Panc1 (cell line): Measurements from ENCODE around the gene CAPRIN2. TPM values are rescaled to one million over a fixed set of nuclear protein-coding genes. Genes with fewer than 3 reads are reported as not detected.

Experiments used
- ATAC-seq: fragments of 200-7000 bp; cut with Tn5 transposase; 2 replicates; pipeline ENCODE4 v1.9.1; 2020; ENCODE audit warnings: mild to moderate bottlenecking, moderate library complexity
- BruUV-seq: library from RNA; stranded (reverse); fragments of 400-500 nt; replicated peaks from 2 replicates; lab custom pipeline; 2021; lab: Mats Ljungman, UMichigan
- CTCF ChIA-PET: fragments of 300-600 bp; sonication (Branson Sonifier 250); formaldehyde crosslinking; loops from one replicate; lab custom pipeline; 2022; ENCODE audit warnings: antibody characterized with exemption; lab: Charles Lee
- POLR2A ChIA-PET: fragments of 300-600 bp; sonication (Branson Sonifier 250); formaldehyde crosslinking; loops from one replicate; lab custom pipeline; 2022; ENCODE audit warnings: antibody characterized with exemption; lab: Charles Lee
- DNase-seq: peaks from one replicate; pipeline ENCODE4 v3.0.0-alpha.2; 2010; ENCODE audit warnings: low read depth, low spot score
- H3K27ac ChIP-seq: 2 replicates; pipeline ENCODE4 v1.5.1; 2011; ENCODE audit warnings: mild to moderate bottlenecking, low read length, inconsistent platforms
- H3K27me3 ChIP-seq: fragments of 200-500 bp; sonication (Bioruptor generic); 2 replicates; pipeline ENCODE4 v1.6.0; 2014; ENCODE audit warnings: low read length, inconsistent platforms; ENCODE audit not compliant: control insufficient read depth, insufficient read depth
- H3K36me3 ChIP-seq: fragments of 200-500 bp; sonication (Bioruptor generic); 2 replicates; pipeline ENCODE4 v1.5.1; 2014; ENCODE audit warnings: inconsistent platforms, mild to moderate bottlenecking, low read length, moderate library complexity; ENCODE audit not compliant: control insufficient read depth, insufficient read depth
- H3K4me1 ChIP-seq: 2 replicates; pipeline ENCODE4 v1.5.1; 2011; ENCODE audit warnings: inconsistent platforms, mild to moderate bottlenecking, low read length, moderate library complexity; ENCODE audit not compliant: control insufficient read depth, insufficient read depth
- H3K4me3 ChIP-seq, 2 experiments: 2 replicates each; pipeline ENCODE4 v1.5.1; 2011 to 2012; ENCODE audit warnings: low read depth in 2 of 2, low read length in 2 of 2, mild to moderate bottlenecking in 2 of 2, inconsistent platforms in 1 of 2, moderate library complexity in 1 of 2
- H3K9me3 ChIP-seq: fragments of 200-500 bp; sonication (Bioruptor generic); 2 replicates; pipeline ENCODE4 v1.5.1; 2014; ENCODE audit warnings: low read depth, mild to moderate bottlenecking, inconsistent platforms, low read length, moderate library complexity; ENCODE audit not compliant: control insufficient read depth, insufficient read depth
- POLR2AphosphoS5 ChIP-seq: IDR thresholded peaks from 2 replicates; pipeline ENCODE4 v1.6.1; 2012; ENCODE audit warnings: mild to moderate bottlenecking, low read depth, low read length, moderate library complexity
- SIN3A ChIP-seq: IDR thresholded peaks from 2 replicates; pipeline ENCODE4 v1.6.1; 2012; ENCODE audit warnings: low read depth, mild to moderate bottlenecking, low read length, moderate library complexity, borderline replicate concordance; ENCODE audit not compliant: insufficient read depth
- TCF7L2 ChIP-seq: IDR thresholded peaks from 2 replicates; pipeline ENCODE4 v1.6.1; 2011; ENCODE audit warnings: mild to moderate bottlenecking, low read depth, low read length, inconsistent platforms
- in situ Hi-C: cut with HindIII; loops from 2 replicates; pipeline ENCODE4 v1.10.0; 2016; ENCODE audit warnings: low sequenced_read_pairs, low pct_unique_long_range_greater_than_20kb
- intact Hi-C: fragments of 100-400 bp; cut with micrococcal nuclease; formaldehyde crosslinking; loops from one replicate; pipeline ENCODE4 v1.10.0; 2022; ENCODE audit not compliant: unreplicated experiment
- total RNA-seq: library from RNA; stranded (reverse); gene quantifications from one replicate; pipeline ENCODE4 v1.2.1, GENCODE V29; 2021; ENCODE audit not compliant: unreplicated experiment
- TF ChIP-seq, protein P1 (sequence below): fragments of 450-650 bp; IDR thresholded peaks from 2 replicates; pipeline ENCODE4 v1.5.1; 2017; ENCODE audit warnings: mild to moderate bottlenecking
- TF ChIP-seq, protein P2 (sequence below), 2 experiments: IDR thresholded peaks; 2 replicates each; pipeline ENCODE4 v1.6.1; 2011 to 2012; ENCODE audit warnings: low read depth in 2 of 2, control low read depth in 1 of 2, low read length in 1 of 2, mild to moderate bottlenecking in 1 of 2, moderate library complexity in 1 of 2; ENCODE audit not compliant: insufficient read depth in 1 of 2

CAPRIN2 gene
- total RNA-seq, 1 experiment from 2014 or later, result 28.6 TPM

DNA sequence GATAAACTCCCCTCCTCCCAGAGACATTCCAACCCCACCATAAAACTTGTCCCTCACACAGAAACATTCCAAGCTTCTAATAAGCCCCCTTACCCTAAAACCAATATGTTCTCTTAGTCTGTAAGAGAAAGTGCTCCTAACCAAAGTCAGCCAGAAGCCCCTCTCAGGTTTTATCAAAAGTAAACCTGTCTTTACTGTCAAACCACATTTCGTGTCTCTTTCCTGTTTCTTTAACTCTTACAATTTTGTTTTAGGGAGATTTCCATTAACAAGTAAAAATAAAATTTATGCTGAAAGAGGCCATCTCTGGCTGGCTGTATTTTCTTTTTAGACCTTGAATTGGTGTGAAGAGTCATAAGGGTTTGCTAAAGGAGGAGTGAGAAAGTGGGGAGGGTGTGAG is 29.8 kb upstream of the CAPRIN2 start:
- TF ChIP-seq, protein P1, sequence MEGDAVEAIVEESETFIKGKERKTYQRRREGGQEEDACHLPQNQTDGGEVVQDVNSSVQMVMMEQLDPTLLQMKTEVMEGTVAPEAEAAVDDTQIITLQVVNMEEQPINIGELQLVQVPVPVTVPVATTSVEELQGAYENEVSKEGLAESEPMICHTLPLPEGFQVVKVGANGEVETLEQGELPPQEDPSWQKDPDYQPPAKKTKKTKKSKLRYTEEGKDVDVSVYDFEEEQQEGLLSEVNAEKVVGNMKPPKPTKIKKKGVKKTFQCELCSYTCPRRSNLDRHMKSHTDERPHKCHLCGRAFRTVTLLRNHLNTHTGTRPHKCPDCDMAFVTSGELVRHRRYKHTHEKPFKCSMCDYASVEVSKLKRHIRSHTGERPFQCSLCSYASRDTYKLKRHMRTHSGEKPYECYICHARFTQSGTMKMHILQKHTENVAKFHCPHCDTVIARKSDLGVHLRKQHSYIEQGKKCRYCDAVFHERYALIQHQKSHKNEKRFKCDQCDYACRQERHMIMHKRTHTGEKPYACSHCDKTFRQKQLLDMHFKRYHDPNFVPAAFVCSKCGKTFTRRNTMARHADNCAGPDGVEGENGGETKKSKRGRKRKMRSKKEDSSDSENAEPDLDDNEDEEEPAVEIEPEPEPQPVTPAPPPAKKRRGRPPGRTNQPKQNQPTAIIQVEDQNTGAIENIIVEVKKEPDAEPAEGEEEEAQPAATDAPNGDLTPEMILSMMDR, result no peak
- TF ChIP-seq TCF7L2 (no peak), POLR2AphosphoS5 (no peak)
- in situ Hi-C loops (no loop called here), intact Hi-C loops (no loop called here)
- BruUV-seq, result no TSS peak
- CTCF ChIA-PET, result no interaction called here
- H3K4me1 ChIP-seq, result no peaks in the 10 kb centered on the region
- no peaks in the 10 kb centered on the region for H3K27me3 ChIP-seq
- H3K4me3 ChIP-seq, result no peak overlapping the region
- H3K9me3 ChIP-seq, result peaks cover 20% of the 10 kb centered on the region
- POLR2A ChIA-PET, result interaction anchor here (0.6 kb wide), 1 partner anchor 12 kb away, joined by 3 read pairs; no protein-coding TSS in a partner anchor
- ATAC-seq (no peak), DNase-seq (no peak)
- H3K36me3 ChIP-seq, result no peaks in the 10 kb centered on the region
- H3K27ac ChIP-seq, result no peak overlapping the region

DNA sequence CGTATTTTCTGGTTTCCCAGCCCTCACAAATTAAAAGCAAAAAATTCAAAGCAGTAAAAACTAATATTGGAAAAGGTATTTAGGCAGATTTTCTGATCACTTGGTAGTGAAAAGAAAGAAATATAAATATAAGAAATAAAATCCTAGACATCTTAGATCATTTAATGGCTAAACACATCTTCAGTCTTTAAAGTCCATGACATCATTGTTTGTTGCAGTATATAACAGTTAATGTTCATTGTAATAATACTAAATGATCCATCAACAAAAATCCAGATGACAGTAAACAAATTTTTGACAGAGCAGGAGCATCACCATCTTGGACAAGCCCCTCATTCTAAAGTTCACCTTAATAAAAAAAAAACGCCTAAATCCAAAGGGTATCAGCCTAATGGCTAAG is 29.2 kb upstream of the CAPRIN2 start:
- POLR2A ChIA-PET, result no interaction called here

More for the DNA sequence above, 29.2 kb upstream of the CAPRIN2 start:
- ATAC-seq (no peak), DNase-seq (no peak)
- H3K27me3 ChIP-seq, result no peaks in the 10 kb centered on the region
- no peak overlapping the region for H3K27ac ChIP-seq
- CTCF ChIA-PET, result no interaction called here
- intact Hi-C loops, result no loop called here
- H3K9me3 ChIP-seq, result peaks cover 20% of the 10 kb centered on the region
- no TSS peak for BruUV-seq
- TF ChIP-seq, protein P1, result no peak
- TF ChIP-seq TCF7L2 (no peak), POLR2AphosphoS5 (no peak), SIN3A (no peak)
- TF ChIP-seq, protein P2, sequence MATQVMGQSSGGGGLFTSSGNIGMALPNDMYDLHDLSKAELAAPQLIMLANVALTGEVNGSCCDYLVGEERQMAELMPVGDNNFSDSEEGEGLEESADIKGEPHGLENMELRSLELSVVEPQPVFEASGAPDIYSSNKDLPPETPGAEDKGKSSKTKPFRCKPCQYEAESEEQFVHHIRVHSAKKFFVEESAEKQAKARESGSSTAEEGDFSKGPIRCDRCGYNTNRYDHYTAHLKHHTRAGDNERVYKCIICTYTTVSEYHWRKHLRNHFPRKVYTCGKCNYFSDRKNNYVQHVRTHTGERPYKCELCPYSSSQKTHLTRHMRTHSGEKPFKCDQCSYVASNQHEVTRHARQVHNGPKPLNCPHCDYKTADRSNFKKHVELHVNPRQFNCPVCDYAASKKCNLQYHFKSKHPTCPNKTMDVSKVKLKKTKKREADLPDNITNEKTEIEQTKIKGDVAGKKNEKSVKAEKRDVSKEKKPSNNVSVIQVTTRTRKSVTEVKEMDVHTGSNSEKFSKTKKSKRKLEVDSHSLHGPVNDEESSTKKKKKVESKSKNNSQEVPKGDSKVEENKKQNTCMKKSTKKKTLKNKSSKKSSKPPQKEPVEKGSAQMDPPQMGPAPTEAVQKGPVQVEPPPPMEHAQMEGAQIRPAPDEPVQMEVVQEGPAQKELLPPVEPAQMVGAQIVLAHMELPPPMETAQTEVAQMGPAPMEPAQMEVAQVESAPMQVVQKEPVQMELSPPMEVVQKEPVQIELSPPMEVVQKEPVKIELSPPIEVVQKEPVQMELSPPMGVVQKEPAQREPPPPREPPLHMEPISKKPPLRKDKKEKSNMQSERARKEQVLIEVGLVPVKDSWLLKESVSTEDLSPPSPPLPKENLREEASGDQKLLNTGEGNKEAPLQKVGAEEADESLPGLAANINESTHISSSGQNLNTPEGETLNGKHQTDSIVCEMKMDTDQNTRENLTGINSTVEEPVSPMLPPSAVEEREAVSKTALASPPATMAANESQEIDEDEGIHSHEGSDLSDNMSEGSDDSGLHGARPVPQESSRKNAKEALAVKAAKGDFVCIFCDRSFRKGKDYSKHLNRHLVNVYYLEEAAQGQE (IDR thresholded peaks at IDR 0.05; ENCODE audit: insufficient read depth in 1 of 2, low read depth in 2 of 2, low read length in 1 of 2), result no peak
- in situ Hi-C loops, result no loop called here
- H3K4me3 ChIP-seq, result no peak overlapping the region
- H3K36me3 ChIP-seq, result no peaks in the 10 kb centered on the region
- no peaks in the 10 kb centered on the region for H3K4me1 ChIP-seq
